ENCODE results near the gene IL12RB2. TPM values are rescaled to one million over a fixed set of nuclear protein-coding genes. Genes with fewer than 3 reads are reported as not detected.

Gene IL12RB2
- total RNA-seq, 2 experiments from 2014 or later, result 0.98 to 1.2 TPM

DNA sequence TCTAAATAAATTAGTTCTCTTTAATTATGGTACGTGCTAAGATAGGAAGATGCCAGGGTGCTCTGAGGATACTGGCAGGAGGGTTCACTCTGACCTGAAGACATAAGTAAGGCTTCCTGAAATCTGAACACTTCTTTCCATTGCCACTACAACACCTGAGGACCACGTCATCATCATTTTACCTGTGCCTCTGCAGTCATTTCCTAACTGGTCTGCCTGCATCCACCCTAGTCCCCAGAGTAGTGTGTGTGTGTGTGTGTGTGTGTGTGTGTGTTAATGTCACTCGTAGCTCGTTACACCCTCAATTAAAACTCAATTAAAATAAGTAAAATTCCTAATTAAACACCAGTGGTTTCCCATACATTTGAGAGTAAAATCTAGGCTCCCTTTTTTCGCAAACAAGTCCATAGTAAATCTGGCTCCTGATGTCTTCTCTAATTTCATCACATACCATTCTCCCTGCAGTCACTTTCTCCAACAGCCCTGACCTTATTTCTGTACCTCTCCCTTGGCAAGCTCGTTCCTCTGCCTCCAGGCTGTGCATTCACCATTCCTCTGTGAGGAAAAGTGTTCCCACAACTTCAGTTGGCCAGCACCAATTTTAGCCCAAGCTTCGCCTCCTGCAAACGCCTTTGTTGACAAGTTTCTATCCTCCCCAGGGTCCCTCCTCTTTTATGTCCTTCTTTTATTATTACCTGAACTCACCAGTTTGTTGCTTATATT lies 8.7 kb downstream of the IL12RB2 start:
- POLR2A ChIA-PET, result no interaction called here
- no peak overlapping the region for H3K27ac ChIP-seq (ENCODE audit: low read depth in 1 of 2, low read length in 2 of 2)
- H3K36me3 ChIP-seq (ENCODE audit: insufficient read depth, low read length), result no peaks in the 10 kb centered on the region
- peaks cover 8% of the 10 kb centered on the region for H3K4me1 Mint-ChIP-seq (ENCODE audit: low read depth)
- no peaks in the 10 kb centered on the region for H3K9me3 ChIP-seq (ENCODE audit: control insufficient read depth in 1 of 2, insufficient read depth in 1 of 2, low read length in 2 of 2)
- intact Hi-C loops (cut with DNase I, micrococcal nuclease), result no loop called here
- H3K27me3 ChIP-seq (ENCODE audit: control insufficient read depth in 1 of 2, insufficient read depth in 2 of 2, low read length in 2 of 2), result no peaks in the 10 kb centered on the region
- TF ChIP-seq, protein P1, sequence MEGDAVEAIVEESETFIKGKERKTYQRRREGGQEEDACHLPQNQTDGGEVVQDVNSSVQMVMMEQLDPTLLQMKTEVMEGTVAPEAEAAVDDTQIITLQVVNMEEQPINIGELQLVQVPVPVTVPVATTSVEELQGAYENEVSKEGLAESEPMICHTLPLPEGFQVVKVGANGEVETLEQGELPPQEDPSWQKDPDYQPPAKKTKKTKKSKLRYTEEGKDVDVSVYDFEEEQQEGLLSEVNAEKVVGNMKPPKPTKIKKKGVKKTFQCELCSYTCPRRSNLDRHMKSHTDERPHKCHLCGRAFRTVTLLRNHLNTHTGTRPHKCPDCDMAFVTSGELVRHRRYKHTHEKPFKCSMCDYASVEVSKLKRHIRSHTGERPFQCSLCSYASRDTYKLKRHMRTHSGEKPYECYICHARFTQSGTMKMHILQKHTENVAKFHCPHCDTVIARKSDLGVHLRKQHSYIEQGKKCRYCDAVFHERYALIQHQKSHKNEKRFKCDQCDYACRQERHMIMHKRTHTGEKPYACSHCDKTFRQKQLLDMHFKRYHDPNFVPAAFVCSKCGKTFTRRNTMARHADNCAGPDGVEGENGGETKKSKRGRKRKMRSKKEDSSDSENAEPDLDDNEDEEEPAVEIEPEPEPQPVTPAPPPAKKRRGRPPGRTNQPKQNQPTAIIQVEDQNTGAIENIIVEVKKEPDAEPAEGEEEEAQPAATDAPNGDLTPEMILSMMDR (IDR thresholded peaks at IDR 0.05), result no peak
- H3K27ac Mint-ChIP-seq, result no peak overlapping the region
- CTCF ChIA-PET, result interaction anchor here (0.8 kb wide), 1 partner anchor 11 kb away, joined by 3 read pairs; no protein-coding TSS in a partner anchor
- DNase-seq (no peak), ATAC-seq (ENCODE audit: poor library complexity) (no peak)
- H3K9me3 Mint-ChIP-seq, result no peaks in the 10 kb centered on the region
- H3K4me1 ChIP-seq (ENCODE audit: insufficient read depth, low read length), result no peaks in the 10 kb centered on the region
- no peak overlapping the region for H3K4me3 Mint-ChIP-seq
- no peak overlapping the region for H3K4me3 ChIP-seq (ENCODE audit: low read length)
- no peaks in the 10 kb centered on the region for H3K27me3 Mint-ChIP-seq
- H3K36me3 Mint-ChIP-seq (ENCODE audit: low read depth), result no peaks in the 10 kb centered on the region

DNA sequence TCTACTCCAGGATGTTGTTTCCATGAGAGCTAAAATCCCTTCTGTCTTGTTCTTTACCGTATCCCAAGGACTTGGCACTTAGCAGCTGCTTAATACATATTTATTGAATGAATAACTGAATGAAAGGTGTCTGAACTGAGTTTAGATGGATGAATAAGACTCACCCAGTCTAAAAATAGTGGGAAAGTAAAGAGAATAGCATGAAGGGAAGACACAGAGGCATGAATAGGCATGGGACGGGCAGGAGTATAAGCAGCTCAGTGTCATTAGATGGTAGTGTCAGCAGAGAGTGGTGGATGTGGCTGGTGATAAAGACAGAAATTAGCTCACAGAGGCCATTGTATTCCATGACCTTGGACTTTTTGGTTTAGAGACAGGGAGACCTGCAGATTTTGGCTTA lies 9.2 kb downstream of the IL12RB2 start:
- no peaks in the 10 kb centered on the region for H3K36me3 ChIP-seq (ENCODE audit: insufficient read depth, low read length)
- TF ChIP-seq, protein P1 (IDR thresholded peaks at IDR 0.05), result no peak
- Mint-ChIP-seq H3K4me1 (ENCODE audit: low read depth) (peaks cover 8% of the 10 kb centered on the region), H3K27ac (no peak overlapping the region), H3K9me3 (no peaks in the 10 kb centered on the region), H3K36me3 (ENCODE audit: low read depth) (no peaks in the 10 kb centered on the region), H3K4me3 (no peak overlapping the region), H3K27me3 (no peaks in the 10 kb centered on the region)
- no peaks in the 10 kb centered on the region for H3K4me1 ChIP-seq (ENCODE audit: insufficient read depth, low read length)
- DNase-seq (no peak), ATAC-seq (ENCODE audit: poor library complexity) (no peak)
- no peaks in the 10 kb centered on the region for H3K9me3 ChIP-seq (ENCODE audit: control insufficient read depth in 1 of 2, insufficient read depth in 1 of 2, low read length in 2 of 2)
- POLR2A ChIA-PET, result no interaction called here
- intact Hi-C loops (cut with DNase I, micrococcal nuclease), result no loop called here
- CTCF ChIA-PET, result interaction anchor here (0.8 kb wide), 1 partner anchor 10 kb away, joined by 3 read pairs; no protein-coding TSS in a partner anchor
- H3K27ac ChIP-seq (ENCODE audit: low read depth in 1 of 2, low read length in 2 of 2), result no peak overlapping the region
- H3K4me3 ChIP-seq (ENCODE audit: low read length), result no peak overlapping the region
- no peaks in the 10 kb centered on the region for H3K27me3 ChIP-seq (ENCODE audit: control insufficient read depth in 1 of 2, insufficient read depth in 2 of 2, low read length in 2 of 2)

DNA sequence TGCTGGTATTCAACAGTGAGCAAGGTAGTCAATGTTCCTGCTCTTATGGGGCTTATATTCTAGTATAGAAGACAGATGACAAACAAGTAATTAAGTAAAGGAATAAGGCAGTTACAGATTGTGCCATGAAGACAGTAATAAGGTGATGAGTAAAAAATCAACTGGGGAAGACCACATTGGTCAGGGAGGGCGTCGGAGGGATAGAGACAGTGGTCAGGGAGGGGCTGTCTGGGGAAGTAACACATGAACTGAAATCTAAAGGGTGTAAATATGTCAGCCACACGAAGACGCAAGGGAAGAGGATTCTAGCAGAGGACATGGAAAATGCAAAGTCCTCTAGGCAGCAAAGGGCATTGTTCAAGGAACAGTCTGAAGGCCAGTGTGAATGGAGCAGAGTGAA lies 10.1 kb downstream of the IL12RB2 start:
- no peak overlapping the region for H3K4me3 ChIP-seq (ENCODE audit: low read length)
- POLR2A ChIA-PET, result no interaction called here
- Mint-ChIP-seq H3K36me3 (ENCODE audit: low read depth) (no peaks in the 10 kb centered on the region), H3K27me3 (no peaks in the 10 kb centered on the region), H3K9me3 (no peaks in the 10 kb centered on the region), H3K4me1 (ENCODE audit: low read depth) (peaks cover 8% of the 10 kb centered on the region), H3K27ac (no peak overlapping the region), H3K4me3 (no peak overlapping the region)
- intact Hi-C loops (cut with DNase I, micrococcal nuclease), result no loop called here
- H3K4me1 ChIP-seq (ENCODE audit: insufficient read depth, low read length), result no peaks in the 10 kb centered on the region
- TF ChIP-seq, protein P1 (IDR thresholded peaks at IDR 0.05), result no peak
- H3K36me3 ChIP-seq (ENCODE audit: insufficient read depth, low read length), result no peaks in the 10 kb centered on the region
- no peak overlapping the region for H3K27ac ChIP-seq (ENCODE audit: low read depth in 1 of 2, low read length in 2 of 2)
- H3K9me3 ChIP-seq (ENCODE audit: control insufficient read depth in 1 of 2, insufficient read depth in 1 of 2, low read length in 2 of 2), result no peaks in the 10 kb centered on the region
- H3K27me3 ChIP-seq (ENCODE audit: control insufficient read depth in 1 of 2, insufficient read depth in 2 of 2, low read length in 2 of 2), result no peaks in the 10 kb centered on the region
- CTCF ChIA-PET, result no interaction called here
- no peak for DNase-seq
- no peak for ATAC-seq (ENCODE audit: poor library complexity)

Data from CD4-positive, alpha-beta T cell (primary cell).